K562 (cell line): Measurements from ENCODE around the gene UROS. TPM values are rescaled to one million over a fixed set of nuclear protein-coding genes. Genes with fewer than 3 reads are reported as not detected.

Experiments
- ATAC-seq: fragments of 200-7000 bp; cut with Tn5 transposase; 3 replicates; pipeline ENCODE4 v1.9.1; 2020; ENCODE audit warnings: moderate library complexity
- BruUV-seq: library from RNA; stranded (reverse); fragments of 400-500 nt; replicated peaks from 2 replicates; lab custom pipeline; 2021; lab: Mats Ljungman, UMichigan
- CTCF ChIA-PET: fragments of 300-600 bp; formaldehyde crosslinking; extraction: SDS; loops from one replicate; lab custom pipeline; 2021; ENCODE audit warnings: low intra/inter-chr PET ratio; lab: Yijun Ruan, JAX
- POLR2A ChIA-PET: fragments of 300-600, 350-650 bp; sonication (Branson Sonifier 250); formaldehyde crosslinking; extraction: SDS; loops from one replicate; lab custom pipeline; 2021; ENCODE audit warnings: antibody characterized with exemption, inconsistent platforms; lab: Yijun Ruan, JAX
- DNase-seq, 4 experiments: peaks; one replicate each; pipeline versions ENCODE4 v3.0.0 to v3.0.0-alpha.2; 2011 to 2018; ENCODE audit warnings: low spot score in 3 of 4, mixed read lengths in 3 of 4; ENCODE audit errors: extremely low read depth in 1 of 4
- FAIRE-seq: peaks from 2 replicates; lab custom pipeline; 2011; peaks lifted over from hg19 to GRCh38; lab: Jason Lieb, UNC
- H2AFZ ChIP-seq: 2 replicates; pipeline ENCODE4 v1.6.0; 2011; ENCODE audit warnings: low read depth, low read length, control low read depth, inconsistent platforms
- H3K27ac ChIP-seq: fragments of 200-600 bp; 3 replicates; pipeline ENCODE4 v1.8.0; 2011; ENCODE audit warnings: low read depth, mild to moderate bottlenecking, control low read depth, inconsistent platforms, low read length, moderate library complexity, mixed read lengths; ENCODE audit errors: extremely low read depth
- H3K27me3 ChIP-seq, 2 experiments: fragments of 300-600 bp in 1 of 2; 2 replicates in 1 of 2; 3 replicates in 1 of 2; pipeline versions ENCODE4 v1.6.0 to v1.8.0; 2011; ENCODE audit warnings: inconsistent platforms in 2 of 2, low read length in 2 of 2, mild to moderate bottlenecking in 1 of 2, mixed read lengths in 1 of 2, moderate library complexity in 1 of 2; ENCODE audit not compliant: control insufficient read depth in 2 of 2, insufficient read depth in 2 of 2
- H3K36me3 ChIP-seq: fragments of 300-600 bp; 3 replicates; pipeline ENCODE4 v1.8.0; 2011; ENCODE audit warnings: mild to moderate bottlenecking, low read length, inconsistent platforms; ENCODE audit not compliant: control insufficient read depth, insufficient read depth
- H3K4me1 ChIP-seq, 2 experiments: fragments of 200-600 bp in 1 of 2; replicated peaks in 1 of 2; 2 replicates in 1 of 2; 3 replicates in 1 of 2; pipeline versions ENCODE4 v1.5.1 to v1.8.0; 2011; ENCODE audit warnings: inconsistent platforms in 2 of 2, low read length in 2 of 2, mild to moderate bottlenecking in 1 of 2, mixed read lengths in 1 of 2, moderate library complexity in 1 of 2; ENCODE audit not compliant: control insufficient read depth in 2 of 2, insufficient read depth in 2 of 2
- H3K4me2 ChIP-seq: 2 replicates; pipeline ENCODE4 v1.6.1; 2011; ENCODE audit warnings: low read length, control low read depth, inconsistent platforms, mixed read lengths; ENCODE audit not compliant: insufficient read depth
- H3K4me3 ChIP-seq: fragments of 200-600 bp; sonication (generic), shearing (Covaris generic); 2 replicates; pipeline ENCODE4 v1.5.1; 2016; ENCODE audit warnings: control low read depth, inconsistent platforms
- H3K79me2 ChIP-seq: fragments of 200-600 bp; 3 replicates; pipeline ENCODE4 v1.8.0; 2011; ENCODE audit warnings: low read length, inconsistent platforms; ENCODE audit not compliant: control insufficient read depth, insufficient read depth
- H3K9ac ChIP-seq, 2 experiments: 2 replicates each; pipeline versions ENCODE4 v1.6.0 to v1.6.1; 2011; ENCODE audit warnings: low read depth in 2 of 2, low read length in 2 of 2, control low read depth in 1 of 2, inconsistent platforms in 1 of 2, mild to moderate bottlenecking in 1 of 2, mixed read lengths in 1 of 2; ENCODE audit not compliant: insufficient read depth in 1 of 2
- H3K9me1 ChIP-seq: one replicate; pipeline ENCODE4 v1.6.0; 2011; ENCODE audit warnings: inconsistent platforms, mild to moderate bottlenecking, low read length, moderate library complexity; ENCODE audit not compliant: control insufficient read depth, insufficient read depth
- H3K9me3 ChIP-seq: replicated peaks from 2 replicates; pipeline ENCODE4 v1.5.1; 2011; ENCODE audit warnings: low read depth, low read length, inconsistent platforms; ENCODE audit not compliant: control insufficient read depth, insufficient read depth
- H4K20me1 ChIP-seq: replicated peaks from 2 replicates; pipeline ENCODE4 v1.6.1; 2011; ENCODE audit warnings: low read length, inconsistent platforms, mixed read lengths; ENCODE audit not compliant: control insufficient read depth, insufficient read depth
- PPARD ChIP-seq: fragments of 250-450 bp; sonication (Bioruptor Pico); IDR thresholded peaks from 2 replicates; pipeline ENCODE4 v1.8.0; 2022; ENCODE audit warnings: inconsistent platforms, mild to moderate bottlenecking, moderate library complexity
- WGBS: fragments of 100-300 bp; shearing (Covaris generic); methylation state at CpG from one replicate; pipeline ENCODE4 v1.1.6; 2016; ENCODE audit warnings: low coverage, mixed read lengths; ENCODE audit not compliant: insufficient coverage; ENCODE audit errors: missing lambda C conversion rate; 5-methylcytosine and 5-hydroxymethylcytosine counted together
- in situ Hi-C: fragments of 300-500 bp; cut with MboI; formaldehyde crosslinking; loops from 4 replicates; pipeline ENCODE4 v1.15.0; 2018; ENCODE audit warnings: inconsistent platforms, mixed read lengths
- intact Hi-C: fragments of 100-400 bp; cut with micrococcal nuclease; formaldehyde crosslinking; loops from 2 replicates; pipeline ENCODE4 v1.14.2; 2022
- polyA plus RNA-seq, 8 experiments: library from polyadenylated mRNA; depleted of rRNA in 4 of 8; stranded (reverse) in 5 of 8; unstranded in 3 of 8; fragments of >200 nt; fragmentation: Nextera tagmentation in 2 of 8; fragmentation: Illumina TruSeq in 1 of 8; extraction: Ambion mirVana in 2 of 8; extraction: Trizol in 1 of 8; gene quantifications; 2 replicates each; pipeline versions ENCODE4 v1.2.1 to v1.2.3, GENCODE V29; 2011 to 2014; ENCODE audit warnings: inconsistent platforms in 1 of 8, missing spikeins in 1 of 8
- total RNA-seq, 7 experiments: library from RNA; depleted of rRNA in 6 of 7; stranded (reverse); fragments of >200 nt in 6 of 7; fragmentation: Illumina TruSeq in 2 of 7; extraction: Trizol in 2 of 7; gene quantifications; 2 replicates each; pipeline versions ENCODE4 v1.2.1 to v1.2.3, GENCODE V29; 2011 to 2021; ENCODE audit warnings: low replicate concordance in 1 of 7
- TF ChIP-seq, protein P1 (sequence below), 2 experiments: fragments of 450-650 bp; IDR thresholded peaks; 2 replicates each; pipeline ENCODE4 v1.6.1; 2016; ENCODE audit warnings: mild to moderate bottlenecking in 2 of 2, borderline replicate concordance in 1 of 2, low read depth in 1 of 2, moderate library complexity in 1 of 2
- TF ChIP-seq, protein P2 (sequence below): fragments of 250-450 bp; sonication (Bioruptor Pico); IDR thresholded peaks from 2 replicates; pipeline ENCODE4 v1.5.0; 2021

UROS gene
- total and polyA plus RNA-seq, 9 of the 15 experiments (the other 6 are each of a cell fraction or from before 2014, with no cell fraction given) = 6.4 to 39.1 (median 32.3) TPM

DNA sequence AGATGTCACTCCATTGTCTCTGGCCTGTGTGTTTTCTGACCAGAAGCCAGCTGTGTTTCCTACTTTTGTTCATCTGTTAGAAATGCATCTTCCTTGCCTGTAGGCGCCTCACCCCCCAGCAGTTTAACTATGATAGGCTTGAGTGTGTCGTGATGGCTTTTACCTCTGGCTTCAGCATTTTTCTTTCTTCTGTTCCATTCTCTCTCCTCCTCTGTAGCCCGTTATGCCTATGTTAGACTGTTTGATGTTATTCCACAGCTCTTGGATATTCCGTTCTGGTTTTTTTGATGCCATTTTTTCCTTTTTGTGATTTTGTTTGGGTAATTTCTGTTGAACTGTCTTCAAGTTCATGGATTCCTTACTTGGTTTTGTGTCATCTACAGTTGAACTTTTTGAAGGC lies 65.3 kb downstream of the UROS start:
- intact Hi-C loops (no loop called here), in situ Hi-C loops (no loop called here)
- TF ChIP-seq, protein P1, sequence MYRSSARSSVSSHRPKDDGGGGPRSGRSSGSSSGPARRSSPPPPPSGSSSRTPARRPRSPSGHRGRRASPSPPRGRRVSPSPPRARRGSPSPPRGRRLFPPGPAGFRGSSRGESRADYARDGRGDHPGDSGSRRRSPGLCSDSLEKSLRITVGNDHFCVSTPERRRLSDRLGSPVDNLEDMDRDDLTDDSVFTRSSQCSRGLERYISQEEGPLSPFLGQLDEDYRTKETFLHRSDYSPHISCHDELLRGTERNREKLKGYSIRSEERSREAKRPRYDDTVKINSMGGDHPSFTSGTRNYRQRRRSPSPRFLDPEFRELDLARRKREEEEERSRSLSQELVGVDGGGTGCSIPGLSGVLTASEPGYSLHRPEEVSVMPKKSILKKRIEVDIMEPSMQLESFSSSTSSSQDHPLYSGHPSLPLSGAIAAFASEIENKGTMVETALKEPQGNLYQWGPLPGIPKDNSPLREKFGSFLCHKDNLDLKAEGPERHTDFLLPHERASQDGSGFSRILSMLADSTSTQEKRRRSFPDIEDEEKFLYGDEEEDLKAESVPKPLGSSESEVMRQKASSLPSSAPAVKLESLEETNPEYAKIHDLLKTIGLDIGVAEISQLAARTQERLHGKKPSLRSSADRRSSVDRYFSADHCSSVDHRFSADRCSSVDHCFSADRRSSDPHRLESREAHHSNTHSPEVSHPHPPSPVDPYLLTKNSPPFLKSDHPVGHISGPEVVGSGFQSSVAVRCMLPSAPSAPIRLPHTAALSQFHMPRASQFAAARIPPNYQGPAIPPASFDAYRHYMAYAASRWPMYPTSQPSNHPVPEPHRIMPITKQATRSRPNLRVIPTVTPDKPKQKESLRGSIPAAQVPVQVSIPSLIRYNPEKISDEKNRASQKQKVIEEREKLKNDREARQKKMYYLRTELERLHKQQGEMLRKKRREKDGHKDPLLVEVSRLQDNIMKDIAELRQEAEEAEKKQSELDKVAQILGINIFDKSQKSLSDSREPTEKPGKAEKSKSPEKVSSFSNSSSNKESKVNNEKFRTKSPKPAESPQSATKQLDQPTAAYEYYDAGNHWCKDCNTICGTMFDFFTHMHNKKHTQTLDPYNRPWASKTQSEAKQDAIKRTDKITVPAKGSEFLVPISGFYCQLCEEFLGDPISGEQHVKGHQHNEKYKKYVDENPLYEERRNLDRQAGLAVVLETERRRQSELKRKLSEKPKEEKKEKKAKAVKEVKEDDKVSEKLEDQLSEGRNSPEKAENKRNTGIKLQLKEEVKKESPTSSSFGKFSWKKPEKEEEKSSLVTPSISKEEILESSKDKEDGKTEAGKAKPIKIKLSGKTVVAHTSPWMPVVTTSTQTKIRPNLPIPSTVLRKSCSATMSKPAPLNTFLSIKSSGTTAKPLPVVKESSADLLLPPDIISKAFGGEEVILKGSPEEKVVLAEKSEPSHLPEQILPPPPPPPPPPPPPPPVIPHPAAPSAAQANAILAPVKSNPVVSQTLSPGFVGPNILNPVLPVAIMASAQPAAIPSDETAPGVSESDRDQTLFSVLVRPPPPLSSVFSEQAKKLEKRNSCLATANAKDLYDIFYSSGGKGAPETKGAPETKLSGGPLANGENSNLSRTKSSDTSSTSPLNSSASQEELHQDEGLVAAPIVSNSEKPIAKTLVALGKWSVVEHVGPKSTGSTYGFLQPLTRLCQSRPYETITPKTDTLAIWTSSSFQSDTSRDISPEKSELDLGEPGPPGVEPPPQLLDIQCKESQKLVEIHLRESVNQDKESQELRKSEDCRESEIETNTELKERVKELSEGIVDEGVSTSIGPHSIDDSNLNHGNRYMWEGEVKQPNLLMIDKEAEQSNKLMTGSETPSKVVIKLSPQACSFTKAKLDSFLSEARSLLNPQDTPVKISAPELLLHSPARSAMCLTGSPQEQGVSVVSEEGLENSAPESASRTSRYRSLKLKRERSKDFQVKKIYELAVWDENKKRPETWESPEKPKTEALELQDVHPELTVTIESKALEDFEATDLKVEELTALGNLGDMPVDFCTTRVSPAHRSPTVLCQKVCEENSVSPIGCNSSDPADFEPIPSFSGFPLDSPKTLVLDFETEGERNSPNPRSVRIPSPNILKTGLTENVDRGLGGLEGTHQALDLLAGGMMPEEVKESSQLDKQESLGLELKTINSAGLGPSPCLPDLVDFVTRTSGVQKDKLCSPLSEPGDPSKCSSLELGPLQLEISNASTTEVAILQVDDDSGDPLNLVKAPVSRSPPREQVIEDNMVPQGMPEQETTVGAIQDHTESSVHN (IDR thresholded peaks at IDR 0.05; ENCODE audit: borderline replicate concordance in 1 of 2, low read depth in 1 of 2) = no peak
- no peak for TF ChIP-seq PPARD
- TF ChIP-seq, protein P2, sequence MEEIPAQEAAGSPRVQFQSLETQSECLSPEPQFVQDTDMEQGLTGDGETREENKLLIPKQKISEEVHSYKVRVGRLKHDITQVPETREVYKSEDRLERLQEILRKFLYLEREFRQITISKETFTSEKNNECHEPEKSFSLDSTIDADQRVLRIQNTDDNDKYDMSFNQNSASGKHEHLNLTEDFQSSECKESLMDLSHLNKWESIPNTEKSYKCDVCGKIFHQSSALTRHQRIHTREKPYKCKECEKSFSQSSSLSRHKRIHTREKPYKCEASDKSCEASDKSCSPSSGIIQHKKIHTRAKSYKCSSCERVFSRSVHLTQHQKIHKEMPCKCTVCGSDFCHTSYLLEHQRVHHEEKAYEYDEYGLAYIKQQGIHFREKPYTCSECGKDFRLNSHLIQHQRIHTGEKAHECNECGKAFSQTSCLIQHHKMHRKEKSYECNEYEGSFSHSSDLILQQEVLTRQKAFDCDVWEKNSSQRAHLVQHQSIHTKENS (CRISPR knock-in tag) = no peak
- Histone ChIP-seq H3K79me2 (no peaks in the 10 kb centered on the region), H3K9ac (no peak overlapping the region), H3K27me3 (no peaks in the 10 kb centered on the region), H3K4me3 (no peak overlapping the region), H3K9me1 (no peaks in the 10 kb centered on the region), H3K36me3 (peaks cover 69% of the 10 kb centered on the region), H4K20me1 (no peaks in the 10 kb centered on the region), H2AFZ (no peak overlapping the region), H3K27ac (no peak overlapping the region), H3K4me1 (no peaks in the 10 kb centered on the region), H3K4me2 (no peak overlapping the region), H3K9me3 (no peaks in the 10 kb centered on the region)
- DNase-seq (no peak), ATAC-seq (no peak), FAIRE-seq (no peak)
- ChIA-PET POLR2A (no interaction called here), CTCF (no interaction called here)
- WGBS = 94% methylated on average over 4 of the region's 4 CpGs
- BruUV-seq = no TSS peak
